GM23338 (cell line): ENCODE measurements around the gene GFPT2. TPM values are rescaled to one million over a fixed set of nuclear protein-coding genes. Genes with fewer than 3 reads are reported as not detected.

ENCODE experiments used
- ATAC-seq: fragments of 200-7000 bp; cut with Tn5 transposase; 3 replicates; pipeline ENCODE4 v1.9.1; 2020
- DNase-seq: peaks from one replicate; pipeline ENCODE4 v3.0.0-alpha.2; 2015; ENCODE audit warnings: low spot score
- H2AFZ ChIP-seq: fragments of 200-600 bp; sonication (generic); 2 replicates; pipeline ENCODE4 v1.8.0; 2016; ENCODE audit warnings: antibody characterized with exemption, mild to moderate bottlenecking, moderate library complexity
- H3F3A ChIP-seq: fragments of 200-600 bp; sonication (generic); replicated peaks from 2 replicates; pipeline ENCODE4 v1.8.0; 2017; ENCODE audit warnings: antibody characterized with exemption, mixed run types, low read depth
- H3K27ac ChIP-seq: fragments of 200-600 bp; sonication (generic); 2 replicates; pipeline ENCODE4 v1.6.1; 2016; ENCODE audit warnings: low read depth
- H3K27me3 ChIP-seq: fragments of 200-600 bp; sonication (generic); 2 replicates; pipeline ENCODE4 v1.8.0; 2016; ENCODE audit warnings: mild to moderate bottlenecking, mixed run types, moderate library complexity; ENCODE audit not compliant: insufficient read depth
- H3K36me3 ChIP-seq: fragments of 200-600 bp; sonication (generic); 2 replicates; pipeline ENCODE4 v1.8.0; 2016; ENCODE audit warnings: mild to moderate bottlenecking; ENCODE audit not compliant: insufficient read depth
- H3K4me1 ChIP-seq: fragments of 200-600 bp; sonication (generic); 2 replicates; pipeline ENCODE4 v1.8.0; 2016; ENCODE audit warnings: mild to moderate bottlenecking, moderate library complexity; ENCODE audit not compliant: insufficient read depth
- H3K4me2 ChIP-seq: fragments of 200-600 bp; sonication (generic); 2 replicates; pipeline ENCODE4 v1.7.1; 2017; ENCODE audit warnings: mixed run types
- H3K4me3 ChIP-seq: fragments of 200-600 bp; sonication (generic); 2 replicates; pipeline ENCODE4 v1.6.1; 2016; ENCODE audit warnings: mixed run types
- H3K79me2 ChIP-seq: fragments of 200-600 bp; sonication (generic); replicated peaks from 2 replicates; pipeline ENCODE4 v1.8.0; 2017; ENCODE audit warnings: mild to moderate bottlenecking; ENCODE audit not compliant: insufficient read depth
- H3K9me2 ChIP-seq: fragments of 200-600 bp; sonication (generic); 2 replicates; pipeline ENCODE4 v1.8.0; 2017; ENCODE audit not compliant: insufficient read depth
- H4K20me1 ChIP-seq: fragments of 200-600 bp; sonication (generic); replicated peaks from 2 replicates; pipeline ENCODE4 v1.8.0; 2017; ENCODE audit warnings: mild to moderate bottlenecking; ENCODE audit not compliant: insufficient read depth
- H3K27ac Mint-ChIP-seq: 2 replicates; pipeline ENCODE4 v1.8.0; 2020; ENCODE audit warnings: inconsistent platforms, mild to moderate bottlenecking, moderate library complexity, mixed read lengths
- H3K27me3 Mint-ChIP-seq: 3 replicates; pipeline ENCODE4 v1.8.0; 2022; ENCODE audit warnings: low read depth, mild to moderate bottlenecking, moderate library complexity, mixed read lengths, inconsistent platforms; ENCODE audit not compliant: insufficient read depth, poor library complexity
- H3K36me3 Mint-ChIP-seq: 3 replicates; pipeline ENCODE4 v1.8.0; 2021; ENCODE audit warnings: low read depth, mild to moderate bottlenecking, inconsistent platforms, moderate library complexity, mixed read lengths
- H3K4me1 Mint-ChIP-seq: 3 replicates; pipeline ENCODE4 v1.8.0; 2020; ENCODE audit warnings: mild to moderate bottlenecking, inconsistent platforms, mixed read lengths
- H3K4me3 Mint-ChIP-seq: 3 replicates; pipeline ENCODE4 v1.8.0; 2021; ENCODE audit warnings: moderate library complexity, mild to moderate bottlenecking, inconsistent platforms, mixed read lengths
- H3K9me3 Mint-ChIP-seq: 3 replicates; pipeline ENCODE4 v1.8.0; 2020; ENCODE audit warnings: moderate library complexity, mild to moderate bottlenecking, inconsistent platforms, mixed read lengths
- CREB1 ChIP-seq: fragments of 250-450 bp; sonication (Bioruptor Pico); IDR thresholded peaks from 2 replicates; pipeline ENCODE4 v1.5.0; 2020; ENCODE audit warnings: low read depth, mild to moderate bottlenecking, moderate library complexity
- CTCF ChIP-seq, 2 experiments: fragments of 200-600 bp in 1 of 2; sonication (generic) in 1 of 2; conservative IDR thresholded peaks; 2 replicates each; pipeline versions ENCODE4 v1.5.1 to v1.6.1; 2016 to 2017; ENCODE audit warnings: antibody characterized with exemption in 2 of 2, low read depth in 2 of 2, mild to moderate bottlenecking in 2 of 2, moderate library complexity in 1 of 2
- EZH2 ChIP-seq: fragments of 200-600 bp; sonication (generic); IDR thresholded peaks from one replicate; pipeline ENCODE4 v1.8.0; 2017; ENCODE audit warnings: antibody characterized with exemption, mild to moderate bottlenecking, low read depth; ENCODE audit not compliant: unreplicated experiment
- EZH2phosphoT487 ChIP-seq: fragments of 200-600 bp; sonication (generic); IDR thresholded peaks from one replicate; pipeline ENCODE4 v1.8.1; 2018; ENCODE audit warnings: antibody characterized with exemption; ENCODE audit not compliant: unreplicated experiment
- JUNB ChIP-seq: IDR thresholded peaks from one replicate; pipeline ENCODE4 v1.6.1; 2016; ENCODE audit warnings: antibody characterized with exemption; ENCODE audit not compliant: unreplicated experiment
- NANOG ChIP-seq: IDR thresholded peaks from 2 replicates; pipeline ENCODE4 v1.6.1; 2016; ENCODE audit warnings: antibody characterized with exemption, borderline replicate concordance
- POLR2AphosphoS5 ChIP-seq: IDR thresholded peaks from 2 replicates; pipeline ENCODE4 v1.6.1; 2016; ENCODE audit warnings: antibody characterized with exemption, low read depth
- REST ChIP-seq: IDR thresholded peaks from one replicate; pipeline ENCODE4 v1.6.1; 2018; ENCODE audit warnings: antibody characterized with exemption; ENCODE audit not compliant: unreplicated experiment
- STAT1 ChIP-seq: IDR thresholded peaks from one replicate; pipeline ENCODE4 v1.6.1; 2016; ENCODE audit warnings: antibody characterized with exemption; ENCODE audit not compliant: unreplicated experiment
- ZNF114 ChIP-seq: fragments of 250-450 bp; sonication (Bioruptor Pico); IDR thresholded peaks from 2 replicates; pipeline ENCODE4 v1.5.0; 2020; ENCODE audit warnings: mild to moderate bottlenecking, moderate library complexity
- ZNF331 ChIP-seq: fragments of 250-450 bp; sonication (Bioruptor Pico); IDR thresholded peaks from 2 replicates; pipeline ENCODE4 v1.5.0; 2020; ENCODE audit warnings: low read depth, mild to moderate bottlenecking, moderate library complexity
- ZNF462 ChIP-seq: fragments of 250-450 bp; sonication (Bioruptor Pico); IDR thresholded peaks from 2 replicates; pipeline ENCODE4 v1.5.0; 2020; ENCODE audit warnings: mild to moderate bottlenecking, moderate library complexity
- polyA plus RNA-seq: library from polyadenylated mRNA; unstranded; fragments of >200 nt; fragmentation: Nextera tagmentation; extraction: Ambion mirVana; gene quantifications from 2 replicates; pipeline ENCODE4 v1.2.1, GENCODE V29; 2016
- total RNA-seq: library from RNA; depleted of rRNA; stranded (reverse); fragments of >200 nt; shearing (Covaris generic); gene quantifications from 2 replicates; pipeline ENCODE4 v1.2.3, GENCODE V29; 2014
- TF ChIP-seq, protein P1 (sequence below): IDR thresholded peaks from 2 replicates; pipeline ENCODE4 v1.6.1; 2016; ENCODE audit warnings: antibody characterized with exemption

The GFPT2 gene
- total and polyA plus RNA-seq, 2 experiments from 2014 or later, result 82.6 to 120 TPM

DNA sequence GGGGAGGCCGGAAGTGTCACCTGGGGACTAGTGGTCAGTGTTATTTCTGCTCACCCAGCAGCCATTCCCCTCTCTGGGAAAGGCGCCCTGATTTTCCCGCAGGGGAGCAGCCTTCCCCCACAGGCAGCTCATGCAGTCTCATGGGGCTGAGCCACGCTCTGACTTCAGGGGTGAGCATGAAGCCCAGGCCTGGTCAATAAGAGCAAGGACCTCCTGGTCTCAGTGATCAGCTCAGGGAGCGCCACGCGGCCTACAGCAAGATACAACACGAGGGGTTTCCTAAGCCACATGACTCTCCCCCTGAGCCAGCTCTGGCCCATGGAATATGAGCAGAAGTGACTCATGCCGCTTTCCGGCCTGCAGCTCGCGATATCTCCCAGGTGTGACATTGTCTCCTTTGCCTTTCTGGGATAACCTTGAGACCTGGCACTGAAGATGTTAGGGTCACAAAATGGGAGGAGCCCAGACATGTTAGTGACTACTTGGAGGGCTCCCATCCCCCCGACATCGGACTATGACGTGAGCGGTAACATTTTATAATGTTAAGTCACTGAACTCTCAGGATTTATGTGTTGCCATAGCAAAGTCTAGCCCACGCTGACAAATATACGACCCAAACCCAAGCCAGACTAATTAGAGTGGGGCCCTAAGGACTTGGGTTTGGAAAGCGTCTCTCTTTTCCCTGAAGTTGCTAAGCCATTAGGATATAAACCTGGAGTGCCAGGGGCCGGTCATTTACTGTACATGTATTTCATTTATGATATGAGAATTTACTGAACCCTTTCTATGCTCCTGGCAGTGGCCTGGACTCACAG, 46.5 kb upstream of the GFPT2 start:
- Mint-ChIP-seq H3K27me3 (peaks cover 8% of the 10 kb centered on the region), H3K9me3 (peaks cover 15% of the 10 kb centered on the region; the same call in 2 of the 3 replicates), H3K4me3 (no peak overlapping the region), H3K27ac (no peak overlapping the region), H3K36me3 (peaks cover 2% of the 10 kb centered on the region; the same call in 1 of the 3 replicates), H3K4me1 (no peaks in the 10 kb centered on the region)
- Histone ChIP-seq H3K9me2 (no peaks in the 10 kb centered on the region), H3K36me3 (no peaks in the 10 kb centered on the region), H3K27ac (no peak overlapping the region), H3K79me2 (no peaks in the 10 kb centered on the region), H3K4me3 (no peak overlapping the region), H3K4me2 (no peak overlapping the region), H3K27me3 (no peaks in the 10 kb centered on the region), H3K4me1 (no peaks in the 10 kb centered on the region), H2AFZ (peak overlapping the region; percentile 38; the same call in 1 of the 2 replicates), H4K20me1 (no peaks in the 10 kb centered on the region), H3F3A (no peaks in the 10 kb centered on the region)
- no peak for DNase-seq
- no peak for TF ChIP-seq STAT1
- TF ChIP-seq REST, result no peak
- no peak for TF ChIP-seq CREB1 (CRISPR knock-in tag)
- no peak for TF ChIP-seq EZH2
- no peak for TF ChIP-seq POLR2AphosphoS5
- TF ChIP-seq ZNF114 (CRISPR knock-in tag), result no peak
- no peak for TF ChIP-seq ZNF462 (CRISPR knock-in tag)
- TF ChIP-seq, protein P1, sequence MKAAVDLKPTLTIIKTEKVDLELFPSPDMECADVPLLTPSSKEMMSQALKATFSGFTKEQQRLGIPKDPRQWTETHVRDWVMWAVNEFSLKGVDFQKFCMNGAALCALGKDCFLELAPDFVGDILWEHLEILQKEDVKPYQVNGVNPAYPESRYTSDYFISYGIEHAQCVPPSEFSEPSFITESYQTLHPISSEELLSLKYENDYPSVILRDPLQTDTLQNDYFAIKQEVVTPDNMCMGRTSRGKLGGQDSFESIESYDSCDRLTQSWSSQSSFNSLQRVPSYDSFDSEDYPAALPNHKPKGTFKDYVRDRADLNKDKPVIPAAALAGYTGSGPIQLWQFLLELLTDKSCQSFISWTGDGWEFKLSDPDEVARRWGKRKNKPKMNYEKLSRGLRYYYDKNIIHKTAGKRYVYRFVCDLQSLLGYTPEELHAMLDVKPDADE, result no peak
- no peak for TF ChIP-seq ZNF331
- TF ChIP-seq NANOG, result no peak
- no peak for TF ChIP-seq EZH2phosphoT487
- no peak for TF ChIP-seq CTCF (conservative IDR thresholded peaks at IDR 0.05; ENCODE audit: low read depth in 2 of 2)
- TF ChIP-seq JUNB, result no peak
- no peak; the same call in 2 of the 3 replicates for ATAC-seq
